NB4 (cell line): ENCODE results near the gene PLXDC1.

Experiments
- CTCF ChIP-seq: IDR thresholded peaks from one replicate; pipeline ENCODE4 v1.5.1; 2012; ENCODE audit warnings: low read depth, low read length
- TF ChIP-seq, protein P1 (sequence below): IDR thresholded peaks from 2 replicates; pipeline ENCODE4 v1.6.1; 2011; ENCODE audit warnings: low read depth, low read length

DNA sequence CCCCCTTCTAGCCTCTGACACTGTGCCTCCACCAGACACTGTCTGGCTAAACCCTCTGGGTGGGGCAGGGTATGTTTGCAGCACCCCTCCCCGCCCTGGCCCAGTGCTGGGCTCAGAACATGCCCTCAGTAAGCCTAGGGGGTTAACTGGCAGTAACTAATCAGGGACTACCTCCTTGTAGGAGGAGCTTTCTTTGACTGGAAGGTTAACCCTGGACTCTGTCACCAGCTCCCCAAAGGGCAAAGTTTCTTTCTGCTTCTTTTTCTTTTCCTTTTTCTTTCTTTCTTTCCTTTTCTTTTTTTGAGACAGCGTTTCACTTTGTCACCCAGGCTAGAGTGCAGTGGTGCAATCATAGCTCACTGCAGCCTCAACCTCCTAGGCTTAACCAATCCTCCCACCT is 76.8 kb downstream of the PLXDC1 start:
- no peak for TF ChIP-seq CTCF
- TF ChIP-seq, protein P1, sequence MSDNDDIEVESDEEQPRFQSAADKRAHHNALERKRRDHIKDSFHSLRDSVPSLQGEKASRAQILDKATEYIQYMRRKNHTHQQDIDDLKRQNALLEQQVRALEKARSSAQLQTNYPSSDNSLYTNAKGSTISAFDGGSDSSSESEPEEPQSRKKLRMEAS = no peak
